HG03342 (cell line): Measurements from ENCODE around the gene STT3A.

Experiments used
- ATAC-seq: cut with Tn5 transposase; IDR thresholded peaks from one replicate; pipeline ENCODE4 v1.9.1; 2021; ENCODE audit warnings: mild to moderate bottlenecking, moderate library complexity; ENCODE audit not compliant: unreplicated experiment

STT3A gene

GRCh38 chr11:125587480-125587879 is 5.2 kb upstream of the STT3A start:
- no peak for ATAC-seq

GRCh38 chr11:125588505-125588904 is 4.1 kb upstream of the STT3A start:
- no peak for ATAC-seq

GRCh38 chr11:125591649-125592304 is 875 bp upstream of the STT3A start:
- peak; percentile 17 for ATAC-seq

- no peak for ATAC-seq
These were observed 615 bp downstream of the STT3A start for GRCh38 chr11:125593114-125593820.

GRCh38 chr11:125594958-125595357 is 2.3 kb downstream of the STT3A start:
- ATAC-seq, result no peak

GRCh38 chr11:125600663-125601062 is 8.0 kb downstream of the STT3A start:
- ATAC-seq, result no peak

- ATAC-seq, result no peak
These were observed 10.6 kb downstream of the STT3A start for GRCh38 chr11:125603207-125603606.

GRCh38 chr11:125605417-125605816 is 12.8 kb downstream of the STT3A start:
- no peak for ATAC-seq

- no peak for ATAC-seq
These were observed 16.9 kb downstream of the STT3A start for GRCh38 chr11:125609545-125609944.

GRCh38 chr11:125618383-125618782 is 25.7 kb downstream of the STT3A start:
- no peak for ATAC-seq

GRCh38 chr11:125621995-125622394 is 29.3 kb downstream of the STT3A start:
- no peak for ATAC-seq

GRCh38 chr11:125623064-125623463 is 30.4 kb downstream of the STT3A start:
- ATAC-seq, result no peak

GRCh38 chr11:125624756-125625213 is 32.1 kb downstream of the STT3A start, which contains the start of gene CHEK1:
TSS of gene CHEK1 (plus strand) at chr11:125625163. CDS start at chr11:125626769, 1,606 bp downstream.
- ATAC-seq, result no peak

GRCh38 chr11:125625225-125625629 is 32.6 kb downstream of the STT3A start:
- no peak for ATAC-seq

- peak; percentile 86 for ATAC-seq
These were observed 33.1 kb downstream of the STT3A start for GRCh38 chr11:125625630-125626287.

- ATAC-seq, result peak; percentile 40
These were observed 33.8 kb downstream of the STT3A start for GRCh38 chr11:125626288-125626950.

- no peak for ATAC-seq
These were observed 34.7 kb downstream of the STT3A start for GRCh38 chr11:125627236-125627910.

GRCh38 chr11:125637840-125638239 is 45.2 kb downstream of the STT3A start:
- ATAC-seq, result no peak

GRCh38 chr11:125638315-125638714 is 45.7 kb downstream of the STT3A start:
- no peak for ATAC-seq

GRCh38 chr11:125645871-125646270 is 53.2 kb downstream of the STT3A start:
- ATAC-seq, result no peak
